ENCODE data around the gene ZNF831. TPM values are rescaled to one million over a fixed set of nuclear protein-coding genes. Genes with fewer than 3 reads are reported as not detected.

ZNF831 gene
- polyA plus RNA-seq, 4 donors: under 0.01 to 0.40 (median 0.27) TPM

- H3K4me3 ChIP-seq (ENCODE audit: low read depth in 1 of 3, low read length in 3 of 3): no peak overlapping the region
- FAIRE-seq: no peak
- no peaks in the 10 kb centered on the region for H3K9me3 ChIP-seq (ENCODE audit: control insufficient read depth in 2 of 2, insufficient read depth in 1 of 2, low read depth in 1 of 2, low read length in 1 of 2)
- WGBS, 3 donors: 73 to 83% (median 77%) methylated on average over 5 of the region's 5 CpGs
- no peaks in the 10 kb centered on the region for H3K4me1 ChIP-seq (ENCODE audit: control insufficient read depth in 3 of 3, insufficient read depth in 2 of 3, low read depth in 1 of 3, low read length in 2 of 3)
- DNase-seq: no peak
- H3K27me3 ChIP-seq (ENCODE audit: control insufficient read depth in 3 of 3, insufficient read depth in 3 of 3, low read length in 3 of 3): peaks cover 0 to 5% (median 0%) of the 10 kb centered on the region in 3 donors
- no peak overlapping the region for H3K27ac ChIP-seq (ENCODE audit: low read depth in 1 of 3, low read length in 2 of 3)
- H3K36me3 ChIP-seq (ENCODE audit: control insufficient read depth in 3 of 3, insufficient read depth in 2 of 3, low read depth in 1 of 3, low read length in 3 of 3): no peaks in the 10 kb centered on the region
Measured at GRCh38 chr20:59190466-59190865, 26.8 kb downstream of the ZNF831 start.

GRCh38 chr20:59191036-59191755 is 27.6 kb downstream of the ZNF831 start:
- no peaks in the 10 kb centered on the region for H3K9me3 ChIP-seq (ENCODE audit: control insufficient read depth in 2 of 2, insufficient read depth in 1 of 2, low read depth in 1 of 2, low read length in 1 of 2)
- no peak overlapping the region for H3K4me3 ChIP-seq (ENCODE audit: low read depth in 1 of 3, low read length in 3 of 3)
- H3K27ac ChIP-seq (ENCODE audit: low read depth in 1 of 3, low read length in 2 of 3): no peak overlapping the region
- no peaks in the 10 kb centered on the region for H3K36me3 ChIP-seq (ENCODE audit: control insufficient read depth in 3 of 3, insufficient read depth in 2 of 3, low read depth in 1 of 3, low read length in 3 of 3)
- DNase-seq: no peak
- FAIRE-seq: no peak
- WGBS, 3 donors: 88 to 94% (median 90%) methylated on average over 34 to 40 of the region's 40 CpGs
- peaks cover 0 to 2% (median 0%) of the 10 kb centered on the region in 3 donors for H3K4me1 ChIP-seq (ENCODE audit: control insufficient read depth in 3 of 3, insufficient read depth in 2 of 3, low read depth in 1 of 3, low read length in 2 of 3)
- H3K27me3 ChIP-seq (ENCODE audit: control insufficient read depth in 3 of 3, insufficient read depth in 3 of 3, low read length in 3 of 3): peaks cover 0 to 5% (median 0%) of the 10 kb centered on the region in 3 donors

GRCh38 chr20:59191756-59192532 is 28.3 kb downstream of the ZNF831 start:
- no peaks in the 10 kb centered on the region for H3K9me3 ChIP-seq (ENCODE audit: control insufficient read depth in 2 of 2, insufficient read depth in 1 of 2, low read depth in 1 of 2, low read length in 1 of 2)
- H3K27ac ChIP-seq (ENCODE audit: low read depth in 1 of 3, low read length in 2 of 3): no peak overlapping the region
- H3K27me3 ChIP-seq (ENCODE audit: control insufficient read depth in 3 of 3, insufficient read depth in 3 of 3, low read length in 3 of 3): peaks cover 0 to 5% (median 0%) of the 10 kb centered on the region in 3 donors
- no peak overlapping the region for H3K4me3 ChIP-seq (ENCODE audit: low read depth in 1 of 3, low read length in 3 of 3)
- H3K36me3 ChIP-seq (ENCODE audit: control insufficient read depth in 3 of 3, insufficient read depth in 2 of 3, low read depth in 1 of 3, low read length in 3 of 3): no peaks in the 10 kb centered on the region
- no peak for FAIRE-seq
- DNase-seq: no peak
- WGBS, 3 donors: 67 to 79% (median 73%) methylated on average over 41 to 66 of the region's 66 CpGs
- peaks cover 0 to 2% (median 0%) of the 10 kb centered on the region in 3 donors for H3K4me1 ChIP-seq (ENCODE audit: control insufficient read depth in 3 of 3, insufficient read depth in 2 of 3, low read depth in 1 of 3, low read length in 2 of 3)

- H3K9me3 ChIP-seq (ENCODE audit: control insufficient read depth in 2 of 2, insufficient read depth in 1 of 2, low read depth in 1 of 2, low read length in 1 of 2): no peaks in the 10 kb centered on the region
- peaks cover 0 to 2% (median 0%) of the 10 kb centered on the region in 3 donors for H3K4me1 ChIP-seq (ENCODE audit: control insufficient read depth in 3 of 3, insufficient read depth in 2 of 3, low read depth in 1 of 3, low read length in 2 of 3)
- H3K27me3 ChIP-seq (ENCODE audit: control insufficient read depth in 3 of 3, insufficient read depth in 3 of 3, low read length in 3 of 3): peaks cover 0 to 5% (median 0%) of the 10 kb centered on the region in 3 donors
- DNase-seq (no peak), FAIRE-seq (no peak)
- H3K36me3 ChIP-seq (ENCODE audit: control insufficient read depth in 3 of 3, insufficient read depth in 2 of 3, low read depth in 1 of 3, low read length in 3 of 3): no peaks in the 10 kb centered on the region
- no peak overlapping the region for H3K4me3 ChIP-seq (ENCODE audit: low read depth in 1 of 3, low read length in 3 of 3)
- 92 to 94% (median 93%) methylated on average over 25 of the region's 25 CpGs for WGBS, 3 donors
- no peak overlapping the region for H3K27ac ChIP-seq (ENCODE audit: low read depth in 1 of 3, low read length in 2 of 3)
Measured at GRCh38 chr20:59192533-59192896, 28.9 kb downstream of the ZNF831 start.

GRCh38 chr20:59193325-59193724 is 29.7 kb downstream of the ZNF831 start:
- H3K9me3 ChIP-seq (ENCODE audit: control insufficient read depth in 2 of 2, insufficient read depth in 1 of 2, low read depth in 1 of 2, low read length in 1 of 2): no peaks in the 10 kb centered on the region
- no peak overlapping the region for H3K27ac ChIP-seq (ENCODE audit: low read depth in 1 of 3, low read length in 2 of 3)
- peaks cover 0 to 5% (median 0%) of the 10 kb centered on the region in 3 donors for H3K27me3 ChIP-seq (ENCODE audit: control insufficient read depth in 3 of 3, insufficient read depth in 3 of 3, low read length in 3 of 3)
- peaks cover 0 to 2% (median 0%) of the 10 kb centered on the region in 3 donors for H3K4me1 ChIP-seq (ENCODE audit: control insufficient read depth in 3 of 3, insufficient read depth in 2 of 3, low read depth in 1 of 3, low read length in 2 of 3)
- WGBS, 3 donors: 82 to 89% (median 89%) methylated on average over 6 to 7 of the region's 7 CpGs
- H3K4me3 ChIP-seq (ENCODE audit: low read depth in 1 of 3, low read length in 3 of 3): no peak overlapping the region
- FAIRE-seq (no peak), DNase-seq (no peak)
- no peaks in the 10 kb centered on the region for H3K36me3 ChIP-seq (ENCODE audit: control insufficient read depth in 3 of 3, insufficient read depth in 2 of 3, low read depth in 1 of 3, low read length in 3 of 3)

GRCh38 chr20:59194023-59194935 is 30.7 kb downstream of the ZNF831 start:
- H3K4me3 ChIP-seq (ENCODE audit: low read depth in 1 of 3, low read length in 3 of 3): no peak overlapping the region
- H3K4me1 ChIP-seq (ENCODE audit: control insufficient read depth in 3 of 3, insufficient read depth in 2 of 3, low read depth in 1 of 3, low read length in 2 of 3): peaks cover 0 to 2% (median 0%) of the 10 kb centered on the region in 3 donors
- no peak for FAIRE-seq
- no peaks in the 10 kb centered on the region for H3K9me3 ChIP-seq (ENCODE audit: control insufficient read depth in 2 of 2, insufficient read depth in 1 of 2, low read depth in 1 of 2, low read length in 1 of 2)
- WGBS, 3 donors: 92 to 93% (median 92%) methylated on average over 22 to 24 of the region's 24 CpGs
- DNase-seq: no peak
- peaks cover 0 to 5% (median 0%) of the 10 kb centered on the region in 3 donors for H3K27me3 ChIP-seq (ENCODE audit: control insufficient read depth in 3 of 3, insufficient read depth in 3 of 3, low read length in 3 of 3)
- no peak overlapping the region for H3K27ac ChIP-seq (ENCODE audit: low read depth in 1 of 3, low read length in 2 of 3)
- H3K36me3 ChIP-seq (ENCODE audit: control insufficient read depth in 3 of 3, insufficient read depth in 2 of 3, low read depth in 1 of 3, low read length in 3 of 3): no peaks in the 10 kb centered on the region

GRCh38 chr20:59195316-59195993 is 31.8 kb downstream of the ZNF831 start:
- Histone ChIP-seq H3K36me3 (ENCODE audit: control insufficient read depth in 3 of 3, insufficient read depth in 2 of 3, low read depth in 1 of 3, low read length in 3 of 3) (no peaks in the 10 kb centered on the region), H3K9me3 (ENCODE audit: control insufficient read depth in 2 of 2, insufficient read depth in 1 of 2, low read depth in 1 of 2, low read length in 1 of 2) (no peaks in the 10 kb centered on the region), H3K27me3 (ENCODE audit: control insufficient read depth in 3 of 3, insufficient read depth in 3 of 3, low read length in 3 of 3) (peaks cover 0 to 5% (median 0%) of the 10 kb centered on the region in 3 donors), H3K27ac (ENCODE audit: low read depth in 1 of 3, low read length in 2 of 3) (no peak overlapping the region), H3K4me3 (ENCODE audit: low read depth in 1 of 3, low read length in 3 of 3) (no peak overlapping the region), H3K4me1 (ENCODE audit: control insufficient read depth in 3 of 3, insufficient read depth in 2 of 3, low read depth in 1 of 3, low read length in 2 of 3) (peaks cover 0 to 2% (median 0%) of the 10 kb centered on the region in 3 donors)
- DNase-seq (no peak), FAIRE-seq (no peak)
- WGBS, 3 donors: 88 to 93% (median 90%) methylated on average over 18 of the region's 18 CpGs

All from small intestine (tissue), 7 donors.